ENCODE results near the gene NCKAP1.

DNA sequence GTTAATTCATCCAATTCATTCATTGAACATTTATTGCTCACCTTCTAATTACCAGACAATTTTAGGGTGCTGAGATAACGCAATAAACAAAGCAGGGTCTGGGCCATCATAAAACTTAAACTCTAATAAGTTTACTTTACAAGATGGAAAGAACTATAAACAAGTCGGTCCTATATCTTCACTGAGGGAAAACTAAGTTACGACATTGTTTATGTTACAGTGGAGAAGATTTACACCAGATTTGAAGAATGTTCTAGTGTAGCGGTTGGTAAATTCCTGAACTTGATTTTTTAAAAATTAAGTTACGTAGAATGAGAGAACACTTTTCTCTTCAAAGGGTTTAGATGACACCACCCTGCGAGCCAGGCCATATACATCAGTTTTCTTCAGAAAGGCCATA is 151.2 kb downstream of the NCKAP1 start:
- no peak for TF ChIP-seq POLR2A (IDR thresholded peaks at IDR 0.05)
- TF ChIP-seq, protein P1, sequence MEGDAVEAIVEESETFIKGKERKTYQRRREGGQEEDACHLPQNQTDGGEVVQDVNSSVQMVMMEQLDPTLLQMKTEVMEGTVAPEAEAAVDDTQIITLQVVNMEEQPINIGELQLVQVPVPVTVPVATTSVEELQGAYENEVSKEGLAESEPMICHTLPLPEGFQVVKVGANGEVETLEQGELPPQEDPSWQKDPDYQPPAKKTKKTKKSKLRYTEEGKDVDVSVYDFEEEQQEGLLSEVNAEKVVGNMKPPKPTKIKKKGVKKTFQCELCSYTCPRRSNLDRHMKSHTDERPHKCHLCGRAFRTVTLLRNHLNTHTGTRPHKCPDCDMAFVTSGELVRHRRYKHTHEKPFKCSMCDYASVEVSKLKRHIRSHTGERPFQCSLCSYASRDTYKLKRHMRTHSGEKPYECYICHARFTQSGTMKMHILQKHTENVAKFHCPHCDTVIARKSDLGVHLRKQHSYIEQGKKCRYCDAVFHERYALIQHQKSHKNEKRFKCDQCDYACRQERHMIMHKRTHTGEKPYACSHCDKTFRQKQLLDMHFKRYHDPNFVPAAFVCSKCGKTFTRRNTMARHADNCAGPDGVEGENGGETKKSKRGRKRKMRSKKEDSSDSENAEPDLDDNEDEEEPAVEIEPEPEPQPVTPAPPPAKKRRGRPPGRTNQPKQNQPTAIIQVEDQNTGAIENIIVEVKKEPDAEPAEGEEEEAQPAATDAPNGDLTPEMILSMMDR (IDR thresholded peaks at IDR 0.05), result no peak
